Stomach (tissue), 4 donors: ENCODE results near the gene MMP28.

ENCODE experiments used
- CTCF ChIP-seq, 7 experiments: fragments of 450-650 bp in 4 of 7; fragments of 200-600 bp in 3 of 7; sonication (generic) in 3 of 7; IDR thresholded peaks; one replicate each; pipeline ENCODE4 v1.5.1; 2016 to 2019; ENCODE audit warnings: antibody characterized with exemption in 7 of 7, control low read depth in 2 of 7, mild to moderate bottlenecking in 1 of 7
- EP300 ChIP-seq: sonication (generic); formaldehyde crosslinking; IDR thresholded peaks from one replicate; pipeline ENCODE4 v1.6.1; 2017; ENCODE audit warnings: antibody characterized with exemption
- POLR2A ChIP-seq, 4 donors: fragments of 450-650 bp; IDR thresholded peaks; one replicate each; pipeline ENCODE4 v1.6.1; 2016; ENCODE audit warnings: antibody characterized with exemption in 4 of 4, control low read depth in 2 of 4, mild to moderate bottlenecking in 1 of 4, moderate library complexity in 1 of 4
- POLR2AphosphoS5 ChIP-seq, 3 donors: sonication (generic); formaldehyde crosslinking; IDR thresholded peaks; one replicate each; pipeline ENCODE4 v1.6.1; 2016; ENCODE audit warnings: antibody characterized with exemption in 3 of 3

- TF ChIP-seq CTCF (IDR thresholded peaks at IDR 0.05) (no peak), EP300 (no peak), POLR2A (IDR thresholded peaks at IDR 0.05) (no peak), POLR2AphosphoS5 (IDR thresholded peaks at IDR 0.05) (no peak)
Observed at GRCh38 chr17:35775039-35775438, 20.4 kb downstream of the MMP28 start.
